HK-2 (cell line): ENCODE results near the gene CT55.
"Not testable (repeated sequence)": the region's sequence is repeated elsewhere in the genome, so short reads cannot be mapped to it uniquely, and the experiment has no call there.

ENCODE experiments used
- DNase-seq: peaks from one replicate; pipeline ENCODE4 v3.0.0-alpha.2; 2018; ENCODE audit not compliant: unreplicated experiment

Gene CT55, protein sequence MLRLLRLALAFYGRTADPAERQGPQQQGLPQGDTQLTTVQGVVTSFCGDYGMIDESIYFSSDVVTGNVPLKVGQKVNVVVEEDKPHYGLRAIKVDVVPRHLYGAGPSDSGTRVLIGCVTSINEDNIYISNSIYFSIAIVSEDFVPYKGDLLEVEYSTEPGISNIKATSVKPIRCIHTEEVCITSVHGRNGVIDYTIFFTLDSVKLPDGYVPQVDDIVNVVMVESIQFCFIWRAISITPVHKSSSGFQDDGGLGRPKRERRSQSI

DNA sequence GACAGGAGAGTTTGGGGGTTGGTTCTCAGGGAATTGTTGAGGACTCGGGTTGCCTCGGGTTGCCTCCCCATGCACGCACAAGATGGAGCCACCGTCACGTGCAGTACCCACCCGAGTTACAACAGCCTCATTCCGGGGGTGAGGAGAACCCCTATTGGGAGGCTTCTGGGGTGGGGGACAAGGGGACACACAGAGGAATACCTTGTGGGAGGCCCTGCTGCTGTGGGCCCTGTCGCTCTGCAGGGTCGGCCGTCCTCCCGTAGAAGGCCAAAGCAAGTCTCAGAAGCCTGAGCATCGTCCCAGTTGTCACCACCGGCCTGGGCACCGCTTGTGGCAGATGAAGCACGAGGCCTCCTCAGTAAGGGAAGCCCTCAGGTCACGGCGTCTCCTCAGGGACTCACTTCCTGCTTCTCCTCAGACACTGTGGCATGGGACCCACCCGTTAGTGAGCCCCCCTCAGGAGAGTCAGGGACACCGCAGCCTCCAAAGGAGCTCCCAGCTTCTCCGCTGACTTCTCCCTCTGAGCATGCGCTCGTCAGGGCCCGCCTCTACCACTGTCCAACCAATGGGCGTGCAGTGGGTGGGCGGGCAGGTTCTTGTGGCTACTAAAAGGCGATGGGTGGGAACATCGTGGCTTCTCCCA is at the start of gene CT55:
TSS of gene CT55 (minus strand) at position 522 of the 643 bp plus-strand sequence. CDS start at position 295, 227 bp downstream.
- no peak for DNase-seq

DNA sequence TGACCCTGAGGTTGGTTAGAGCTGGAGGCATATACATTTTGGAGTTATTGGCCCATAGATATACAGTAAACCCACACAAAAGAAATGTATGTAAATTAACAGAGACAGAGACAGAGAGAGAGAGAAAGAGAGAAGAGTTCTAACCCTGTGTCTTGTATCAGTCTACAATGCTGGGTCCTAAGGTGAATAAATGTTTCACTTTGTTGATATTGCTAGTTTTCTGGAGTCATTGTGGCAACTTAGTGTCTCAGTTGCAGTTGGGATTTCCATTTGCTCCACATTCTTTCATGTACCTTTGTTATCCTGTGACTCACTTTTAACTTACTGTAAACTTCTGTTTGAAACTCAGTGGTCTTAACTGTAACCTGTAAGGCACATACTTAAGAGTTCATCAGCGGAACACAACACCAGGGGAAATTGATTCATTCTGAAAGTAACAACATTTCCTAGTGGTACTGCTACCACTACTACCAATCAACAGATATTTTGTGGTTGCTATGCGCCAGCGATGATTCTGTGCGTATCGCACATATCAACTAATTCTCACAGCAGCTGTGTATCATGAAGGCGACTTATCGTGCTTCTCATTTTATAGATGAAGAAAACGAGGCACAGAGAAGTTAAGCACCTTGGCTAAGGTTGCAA is 42.1 kb upstream of the CT55 start:
- no peak for DNase-seq

DNA sequence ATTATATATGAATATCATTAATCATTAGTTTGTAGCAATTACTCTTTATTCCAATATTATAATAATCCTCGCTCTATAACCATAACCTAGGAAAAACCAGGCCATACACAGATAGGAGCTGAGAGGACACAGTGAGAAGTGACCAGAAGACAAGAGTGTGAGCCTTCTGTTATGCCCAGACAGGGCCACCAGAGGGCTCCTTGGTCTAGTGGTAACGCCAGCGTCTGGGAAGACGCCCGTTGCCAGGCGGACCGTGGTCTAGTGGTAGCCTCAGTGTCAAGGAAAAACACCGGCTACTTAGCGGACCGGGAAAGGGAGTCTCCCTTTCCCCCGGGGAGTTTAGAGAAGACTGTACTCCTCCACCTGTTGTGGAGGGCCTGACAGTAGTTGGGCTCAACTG is 35.2 kb upstream of the CT55 start:
- DNase-seq = not testable (repeated sequence)

DNA sequence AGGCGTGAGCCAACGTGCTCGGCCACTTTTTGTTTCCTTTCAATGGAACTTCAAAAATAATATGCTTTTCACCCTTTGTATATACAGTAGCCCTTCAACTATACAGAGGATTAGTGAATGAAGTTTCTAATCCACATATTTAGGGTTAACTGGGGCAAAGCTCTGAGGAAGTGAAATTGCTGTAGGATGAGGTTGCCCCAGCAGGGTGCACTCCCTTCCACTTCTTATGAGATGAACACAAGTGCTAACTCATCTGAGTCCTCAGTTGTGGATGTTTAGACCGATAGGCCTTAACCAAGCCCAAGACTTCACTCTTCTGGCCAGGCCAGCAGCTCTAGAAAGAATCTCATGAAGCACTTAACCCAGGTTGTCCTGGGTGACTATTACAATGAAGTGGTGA is 29.1 kb upstream of the CT55 start:
- no peak for DNase-seq

DNA sequence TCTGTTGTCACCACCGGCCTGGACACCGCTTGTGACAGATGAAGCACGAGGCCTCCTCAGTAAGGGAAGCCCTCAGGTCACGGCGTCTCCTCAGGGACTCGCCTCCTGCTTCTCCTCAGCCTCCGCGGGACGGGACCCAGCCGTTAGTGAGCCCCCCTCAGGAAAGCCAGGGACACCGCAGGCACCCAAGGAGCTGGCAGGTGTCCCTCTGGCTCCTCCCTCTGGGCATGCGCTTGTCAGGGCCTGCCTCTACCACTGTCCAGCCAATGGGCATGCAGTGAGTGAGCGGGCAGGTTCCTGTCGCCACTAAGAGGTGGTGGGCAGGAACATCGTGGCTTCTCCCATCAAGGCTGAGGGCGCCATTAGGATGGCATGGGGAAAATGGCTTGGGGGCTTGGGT is 23.5 kb upstream of the CT55 start:
- no peak for DNase-seq

DNA sequence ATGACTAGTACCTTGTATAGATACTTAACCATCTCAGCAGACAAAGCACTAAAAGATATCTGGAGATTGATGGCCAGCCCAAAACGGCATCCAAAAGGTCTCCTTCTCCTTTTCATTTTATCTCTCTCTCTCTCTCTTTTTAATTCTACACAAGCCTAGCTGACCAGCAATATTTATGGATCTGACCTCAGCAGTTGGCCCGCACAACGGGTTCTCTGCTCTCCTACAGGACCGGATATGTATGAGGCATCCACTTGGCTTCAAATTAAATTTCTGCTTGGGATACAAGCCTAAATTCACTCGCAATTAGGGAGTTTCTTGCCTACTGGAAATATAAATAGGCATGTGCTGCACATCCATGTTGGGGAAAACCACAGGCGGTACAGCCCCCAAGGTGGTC is 22.5 kb upstream of the CT55 start:
- DNase-seq = no peak

DNA sequence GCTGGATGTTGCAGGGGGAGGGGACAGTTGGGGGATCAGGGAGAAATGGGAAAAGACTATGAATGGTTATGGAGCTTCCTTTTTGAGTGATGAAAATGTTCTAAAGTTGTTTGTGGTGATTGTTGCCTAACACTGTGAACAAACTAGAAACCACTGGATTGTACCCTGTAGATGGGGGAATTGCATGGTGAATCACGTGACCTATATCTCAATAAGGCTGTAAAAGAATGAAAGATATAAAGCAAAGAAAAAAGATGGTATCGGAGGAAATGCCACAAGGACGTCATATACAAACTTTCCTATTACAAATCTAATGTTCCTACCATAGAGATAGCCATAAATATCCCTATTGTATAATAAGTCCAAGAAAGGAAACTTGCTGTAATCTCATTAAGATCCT is 20.6 kb upstream of the CT55 start:
- no peak for DNase-seq

DNA sequence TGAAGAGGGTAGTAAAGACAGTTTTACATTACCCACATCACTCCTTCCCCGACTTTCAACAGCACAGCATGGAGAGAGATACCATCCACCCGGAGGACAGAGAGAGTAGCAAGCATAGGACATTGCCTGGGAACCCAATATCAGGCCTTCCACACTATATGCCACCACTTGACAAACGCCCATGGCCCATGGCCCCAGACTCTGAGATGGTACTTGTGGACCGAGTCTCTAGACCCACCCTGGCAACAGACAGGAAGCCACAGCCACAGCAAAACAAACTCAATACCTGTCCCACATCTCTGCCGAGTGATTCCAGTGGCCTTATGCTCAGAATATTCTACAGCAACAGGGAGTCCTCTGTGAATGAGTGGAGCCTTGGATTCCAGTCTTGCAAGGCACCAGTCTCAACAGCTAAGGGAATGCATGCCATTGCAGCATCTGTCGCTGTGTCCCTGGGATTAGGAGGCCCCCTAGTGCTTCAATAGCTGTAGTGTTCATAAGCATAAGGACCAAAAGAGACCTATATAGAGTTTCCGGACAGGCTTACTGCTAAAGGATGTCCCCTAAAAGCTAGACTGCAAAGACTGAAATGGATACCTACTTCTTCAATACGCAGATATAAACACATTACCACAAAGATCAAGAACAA is 14.7 kb upstream of the CT55 start:
- DNase-seq = peak; percentile 25

DNA sequence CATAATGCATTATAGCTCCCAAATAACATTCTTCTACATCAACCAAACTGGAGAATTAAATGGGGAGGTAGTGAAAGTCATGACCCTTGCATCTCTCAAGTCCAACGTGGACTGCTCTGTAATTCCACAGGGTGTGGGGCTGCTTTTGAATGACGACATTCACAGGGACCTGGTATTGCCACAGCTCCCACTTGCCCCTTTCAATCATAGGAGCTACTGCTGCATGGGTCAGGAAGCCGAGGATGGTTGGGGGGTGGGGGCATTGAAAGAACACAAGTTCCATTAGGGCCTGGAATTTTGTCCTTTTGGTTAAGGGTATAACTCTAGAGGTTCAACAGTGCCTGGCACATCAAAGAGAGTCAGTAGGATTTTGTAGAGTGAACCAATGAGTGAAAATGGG is 7.4 kb upstream of the CT55 start:
- DNase-seq = no peak

DNA sequence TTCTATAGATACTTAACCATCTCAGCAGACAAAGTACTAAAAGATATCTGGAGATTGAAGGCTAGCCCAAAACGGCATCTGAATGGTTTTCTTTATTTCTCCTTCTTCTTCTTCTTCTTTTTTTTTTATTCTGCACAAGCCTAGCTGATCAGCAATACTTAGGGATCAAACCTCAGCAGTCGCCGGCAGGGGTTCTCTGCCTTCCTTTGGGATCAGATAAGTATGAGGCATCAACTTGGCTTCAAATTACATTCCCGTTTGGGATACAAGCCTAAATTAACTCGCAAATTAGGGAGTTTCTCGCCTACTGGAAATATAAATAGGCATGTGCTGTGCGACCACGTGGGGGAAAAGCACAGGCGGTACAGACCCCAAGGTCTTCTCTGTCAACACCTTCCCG is 730 bp downstream of the CT55 start:
- DNase-seq = no peak

DNA sequence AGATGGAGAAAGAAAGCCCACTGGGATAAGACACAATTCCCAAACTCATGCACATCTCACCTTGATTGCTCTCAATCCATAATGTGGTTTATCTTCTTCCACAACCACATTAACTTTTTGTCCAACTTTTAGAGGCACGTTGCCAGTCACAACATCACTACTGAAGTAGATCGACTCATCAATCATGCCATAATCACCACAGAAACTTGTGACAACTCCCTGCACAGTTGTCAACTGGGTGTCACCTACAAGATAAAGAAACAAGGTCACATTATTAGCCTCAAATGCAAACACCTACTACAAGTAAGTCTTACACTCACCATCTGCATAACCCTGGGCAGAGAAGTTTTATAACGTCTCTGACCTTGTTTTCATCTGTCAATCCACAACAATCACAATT is 1.7 kb downstream of the CT55 start:
- DNase-seq = not testable (repeated sequence)

DNA sequence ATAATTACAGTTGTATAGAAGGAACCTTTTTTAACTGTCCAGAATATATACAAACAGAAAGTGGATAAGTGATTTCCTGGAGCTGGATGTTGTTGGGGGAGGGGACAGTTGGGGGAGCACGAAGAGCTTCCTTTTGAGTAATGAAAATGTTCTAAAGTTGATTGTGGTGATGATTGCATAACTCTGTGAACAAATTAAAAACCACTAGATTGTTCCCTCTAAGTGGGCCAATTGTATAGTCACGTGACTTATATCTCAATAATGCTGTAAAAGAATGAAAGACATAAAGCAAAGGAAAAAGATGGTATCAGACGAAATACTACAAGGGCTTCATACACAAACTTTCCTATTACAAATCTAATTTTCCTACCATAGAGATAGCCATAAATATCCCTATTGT is 2.7 kb downstream of the CT55 start:
- no peak for DNase-seq

DNA sequence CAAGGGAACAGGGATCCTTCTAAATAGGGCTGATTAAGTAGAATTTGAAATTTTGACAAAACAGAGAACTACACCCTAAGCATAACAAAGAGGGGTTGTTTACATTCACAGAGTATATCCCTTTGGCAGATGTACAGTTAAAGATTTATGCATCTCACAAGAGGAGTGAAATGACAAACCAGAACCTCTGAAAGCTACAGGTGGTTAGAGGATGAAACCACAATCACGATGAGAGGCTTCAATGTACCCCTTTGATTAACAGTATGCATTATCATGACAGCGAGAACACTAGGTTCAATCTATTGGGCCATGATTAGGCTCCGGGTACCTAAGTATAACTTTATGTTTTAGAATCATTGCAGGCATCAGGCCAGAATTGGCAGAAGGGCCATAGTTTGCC is 16.5 kb downstream of the CT55 start:
- DNase-seq = not testable (repeated sequence)

DNA sequence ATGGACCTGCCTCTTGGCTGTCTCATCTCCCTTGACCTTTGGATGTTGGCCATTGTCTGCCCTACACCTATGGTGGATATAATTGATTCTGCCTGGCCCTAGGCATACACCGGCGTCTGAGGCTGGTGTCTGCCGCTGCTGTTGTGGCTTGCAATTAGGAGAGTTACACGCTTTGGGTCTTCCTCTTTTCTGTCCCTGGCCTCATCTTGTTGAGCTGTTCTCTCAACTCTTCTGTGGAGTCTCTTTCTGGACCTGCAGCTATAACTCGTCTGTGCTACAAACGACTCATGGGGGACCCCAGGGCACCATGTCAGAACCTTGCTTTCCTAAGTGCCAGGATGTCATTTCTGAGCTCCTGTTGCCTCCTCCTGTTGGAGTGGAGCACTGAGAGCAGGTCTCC is 45.1 kb downstream of the CT55 start:
- not testable (repeated sequence) for DNase-seq

DNA sequence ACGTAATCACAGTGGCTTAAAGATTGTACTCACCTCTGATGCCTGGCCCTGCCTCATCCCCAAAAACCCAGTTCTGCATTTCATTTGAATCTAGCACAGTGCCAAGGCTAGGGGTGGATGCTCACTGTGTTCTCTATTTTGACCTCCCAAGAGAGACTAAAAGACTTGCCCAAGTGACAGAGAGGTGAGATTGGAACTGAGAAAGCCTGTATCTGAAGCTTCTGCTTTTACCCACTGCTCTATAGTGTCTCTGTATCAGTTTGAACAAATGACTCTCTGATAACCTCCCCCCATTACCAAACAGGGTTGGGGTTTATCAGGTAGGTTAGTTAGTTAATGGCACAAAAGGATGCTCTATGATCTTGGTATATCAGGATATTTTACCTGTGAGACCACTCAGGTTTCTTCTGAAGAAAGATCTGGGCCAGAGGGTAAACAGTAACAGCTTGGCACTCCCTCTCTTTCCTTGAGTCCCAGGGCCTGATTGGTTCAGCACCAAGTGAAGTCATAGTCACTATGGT is 51.1 kb downstream of the CT55 start, which contains the start of gene ETDB:
TSS of gene ETDB (minus strand) at position 471 of the 521 bp plus-strand sequence. CDS start 1,265 bp downstream, outside the sequence.
- not testable (repeated sequence) for DNase-seq

DNA sequence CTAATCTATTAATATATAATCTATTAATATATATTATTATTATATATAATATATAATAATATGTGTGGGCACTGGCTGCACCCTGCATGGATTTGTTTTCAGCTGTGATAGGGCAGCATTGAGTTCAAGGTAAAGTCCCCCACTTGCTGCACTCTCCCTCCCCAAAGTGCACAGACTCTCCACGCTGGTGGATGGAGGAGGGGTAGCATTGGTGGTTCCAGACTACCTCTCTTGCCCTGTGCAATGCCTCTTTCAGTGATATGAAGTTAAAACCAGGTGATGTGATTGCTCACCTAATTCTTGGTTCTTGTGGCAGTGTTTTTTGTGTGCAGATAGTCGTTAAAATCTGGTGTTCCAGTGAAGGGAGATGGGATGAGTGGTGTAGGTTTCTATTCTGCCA is 55.1 kb downstream of the CT55 start:
- not testable (repeated sequence) for DNase-seq

DNA sequence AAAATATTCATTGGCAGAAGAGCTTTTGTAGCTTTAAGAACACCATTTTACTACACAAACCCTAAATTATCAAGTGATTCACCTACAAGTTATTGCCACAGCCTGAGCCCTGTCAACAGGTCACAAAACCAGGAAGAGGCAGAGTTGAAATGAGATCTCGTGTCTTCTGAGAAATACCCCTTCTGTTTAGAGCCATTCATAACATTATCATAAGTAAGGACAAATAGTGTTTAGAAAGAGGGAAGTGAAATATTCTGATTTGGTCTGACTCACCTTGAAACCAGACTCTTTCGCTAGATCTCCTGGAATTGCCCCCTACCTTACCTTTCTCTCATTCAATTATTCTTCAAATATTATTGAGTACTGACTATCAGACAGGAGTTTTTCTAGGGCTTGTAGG is 56.8 kb downstream of the CT55 start:
- no peak for DNase-seq

DNA sequence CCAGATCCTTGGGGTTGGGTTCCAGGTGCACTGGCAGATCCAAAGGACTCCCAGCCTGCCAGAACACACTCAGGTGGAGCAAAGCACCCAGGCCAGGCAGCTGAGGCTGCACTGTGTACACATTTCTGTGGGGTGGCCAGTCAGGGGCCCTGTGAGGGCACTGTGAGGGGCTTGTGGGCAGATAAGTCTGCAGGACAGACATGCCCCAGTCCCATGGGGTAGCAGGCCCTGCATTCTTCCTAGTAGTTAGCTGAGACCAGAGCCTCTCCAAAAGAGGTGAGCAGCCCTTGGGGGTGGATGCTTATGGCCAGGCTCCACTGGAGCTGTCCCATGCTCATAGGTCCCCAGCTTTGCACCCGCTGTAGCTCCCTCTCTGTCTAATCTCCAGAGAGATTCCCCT is 58.5 kb downstream of the CT55 start:
- DNase-seq = no peak

DNA sequence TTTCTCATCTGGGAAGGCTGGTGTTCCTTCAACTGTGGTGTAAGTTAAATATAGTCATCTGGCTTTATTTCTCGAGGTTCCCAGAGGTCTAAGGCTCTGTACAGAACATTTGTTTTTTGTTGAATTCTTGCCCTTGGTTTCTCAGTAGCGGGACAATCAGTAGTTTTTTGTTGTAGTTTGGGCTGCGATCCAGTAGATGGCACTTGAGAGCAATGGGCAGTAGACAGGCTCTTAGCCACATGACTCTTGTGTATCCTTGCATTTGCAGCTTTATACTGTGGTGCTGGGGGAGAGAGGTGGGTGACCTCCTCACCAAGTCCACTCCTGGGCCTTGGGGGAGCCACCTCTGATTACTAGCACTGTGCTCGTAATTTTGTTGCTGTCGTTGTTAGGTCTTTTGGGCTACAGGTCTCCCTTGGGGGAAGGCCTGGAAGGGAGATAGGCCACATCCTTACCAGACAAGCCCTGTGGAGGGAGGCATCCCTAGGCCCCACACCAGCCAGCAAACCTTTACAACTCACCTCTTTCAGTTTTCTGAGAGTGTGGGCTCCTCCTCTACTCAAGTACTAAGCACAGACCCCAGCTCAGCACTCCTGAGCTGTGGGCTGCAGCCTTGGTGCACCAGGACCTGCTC is 59.0 kb downstream of the CT55 start:
- DNase-seq = no peak

DNA sequence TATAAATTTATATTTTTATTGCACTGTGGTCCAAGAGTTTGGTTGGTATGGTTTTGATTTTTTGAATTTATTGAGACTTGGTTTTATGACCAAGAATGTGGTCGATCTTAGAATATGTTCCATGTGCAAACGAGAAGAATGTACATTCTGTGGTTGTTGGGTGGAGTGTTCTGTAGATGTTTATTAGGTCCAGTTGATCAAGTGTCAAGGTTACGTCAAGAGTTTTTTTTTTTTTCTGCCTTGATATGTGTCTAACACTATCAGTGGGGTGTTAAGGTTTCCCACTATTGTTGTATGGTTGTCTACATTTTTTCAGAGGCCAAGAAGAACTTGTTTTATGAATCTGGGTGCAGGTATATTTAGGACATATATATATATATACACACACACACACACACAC is 61.6 kb downstream of the CT55 start:
- DNase-seq = no peak
